Head of caudate nucleus (tissue), 42 donors: ENCODE data around the gene RAB3D.
"Not testable (repeated sequence)": the region's sequence is repeated elsewhere in the genome, so short reads cannot be mapped to it uniquely, and the experiment has no call there.

Experiments used
- DNase-seq, 42 donors: peaks; one replicate each; pipeline versions ENCODE4 v3.0.0 to v3.0.0-alpha.2; 2020 to 2021; ENCODE audit warnings: mixed read lengths in 7 of 42
- intact Hi-C: fragments of 100-400 bp; cut with DNase I; formaldehyde crosslinking; loops from one replicate; pipeline ENCODE4 v1.15.0; 2022

RAB3D gene, protein sequence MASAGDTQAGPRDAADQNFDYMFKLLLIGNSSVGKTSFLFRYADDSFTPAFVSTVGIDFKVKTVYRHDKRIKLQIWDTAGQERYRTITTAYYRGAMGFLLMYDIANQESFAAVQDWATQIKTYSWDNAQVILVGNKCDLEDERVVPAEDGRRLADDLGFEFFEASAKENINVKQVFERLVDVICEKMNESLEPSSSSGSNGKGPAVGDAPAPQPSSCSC

GRCh38 chr19:11339254-11340098 lies at the start of gene RAB3D:
TSS of gene RAB3D (minus strand) at chr19:11339657. CDS start at chr19:11337399, 2,258 bp downstream.
- intact Hi-C loops = loop anchor here (10.0 kb wide), 1 partner anchor 45 kb away; the partner anchor contains the start of gene TSPAN16
- peak; percentile 75 to 96 (median 92) for DNase-seq

DNA sequence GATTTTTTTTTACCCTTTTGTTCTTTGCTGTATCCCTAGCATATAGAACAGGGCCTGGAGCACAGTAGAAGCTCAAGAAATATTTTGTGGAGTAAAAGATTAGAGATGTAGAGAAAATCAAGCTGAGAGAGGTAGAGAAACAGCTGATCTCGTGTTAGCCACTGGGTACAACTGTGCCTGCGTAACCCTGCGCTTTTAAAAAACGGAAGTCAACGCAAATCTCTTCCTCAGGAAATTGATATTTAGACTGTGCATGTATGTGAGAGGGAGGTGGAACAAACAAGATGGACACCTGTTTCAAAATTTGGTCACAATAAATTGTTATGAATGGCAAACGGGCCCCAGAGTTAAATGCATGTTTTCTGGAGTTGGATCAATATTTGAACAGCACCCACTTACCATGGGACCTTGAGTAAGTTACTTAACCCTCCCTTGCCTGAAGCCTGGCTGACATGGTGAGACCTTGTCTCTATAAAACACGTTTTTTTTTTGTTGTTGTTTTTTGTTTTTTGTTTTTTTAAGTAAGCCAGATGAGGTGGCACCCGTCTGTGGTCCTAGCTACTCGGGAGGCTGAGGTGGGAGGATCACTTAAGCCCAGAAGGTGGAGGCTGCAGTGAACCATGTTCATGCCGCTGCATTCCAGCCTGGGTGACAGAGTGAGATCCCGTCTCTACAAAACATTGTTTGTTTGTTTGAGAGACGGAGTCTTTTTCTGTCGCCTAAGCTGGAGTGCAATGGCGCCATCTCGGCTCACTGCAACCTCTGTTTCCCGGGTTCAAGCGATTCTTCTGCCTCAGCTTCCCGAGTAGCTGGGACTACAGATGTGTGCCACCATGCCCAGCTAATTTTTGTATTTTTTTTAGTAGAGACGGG lies 47.9 kb upstream of the RAB3D start:
- intact Hi-C loops = no loop called here
- DNase-seq = no peak

- DNase-seq = no peak
- intact Hi-C loops = no loop called here
Measured at GRCh38 chr19:11384778-11385129, 45.3 kb upstream of the RAB3D start.

GRCh38 chr19:11383706-11384048 lies 44.2 kb upstream of the RAB3D start:
- DNase-seq = no peak
- intact Hi-C loops = no loop called here

DNA sequence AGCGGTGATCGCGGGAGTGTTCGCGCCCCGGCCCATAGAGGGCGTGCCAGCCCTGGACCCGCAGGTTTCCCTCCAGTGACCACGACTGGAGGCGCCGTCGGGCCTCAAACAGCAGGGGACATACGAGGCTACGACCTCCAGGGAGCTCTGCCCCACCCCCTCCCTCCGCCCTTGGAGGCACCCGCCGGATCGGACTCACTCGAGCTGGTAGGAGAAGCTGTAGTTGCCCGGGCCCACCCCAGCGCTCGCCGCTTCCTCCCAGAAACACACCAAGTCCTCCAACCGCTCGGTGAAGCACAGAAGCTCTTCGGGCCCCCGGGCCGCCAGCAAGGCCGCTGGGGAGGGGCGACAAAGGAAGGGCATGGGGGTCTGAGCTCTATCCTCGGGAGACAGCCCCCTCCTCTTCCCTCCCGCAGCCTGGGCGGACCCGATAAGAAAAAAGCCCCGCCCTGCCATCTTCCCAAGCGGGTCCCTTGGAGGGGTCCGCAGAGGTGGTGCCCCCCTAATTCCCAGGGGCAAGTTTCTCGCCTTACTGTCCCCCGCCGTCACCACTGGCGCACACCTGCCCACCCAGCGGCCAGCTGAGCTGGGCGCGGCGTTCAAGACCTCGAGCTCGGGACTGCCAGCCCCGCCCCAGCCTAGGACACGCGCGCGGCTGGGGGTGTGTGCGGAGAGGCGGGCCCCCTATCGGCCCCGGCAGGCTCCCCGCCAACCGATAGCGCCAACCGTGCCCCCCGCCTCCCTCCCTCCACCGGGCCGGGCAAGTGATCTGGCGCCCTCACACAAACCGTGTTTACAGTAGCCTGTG lies 43.6 kb upstream of the RAB3D start:
- intact Hi-C loops = no loop called here

GRCh38 chr19:11380653-11381537 lies 41.4 kb upstream of the RAB3D start:
- peak; percentile 91 to 98 (median 96) for DNase-seq
- intact Hi-C loops = no loop called here

More for the DNA sequence above, 43.6 kb upstream of the RAB3D start:
- DNase-seq = peak in 13 of 42 donors; percentile 16 to 59 (median 35)

GRCh38 chr19:11379857-11380350 lies 40.4 kb upstream of the RAB3D start:
- DNase-seq = no peak
- intact Hi-C loops = loop anchor here (5.0 kb wide), 1 partner anchor 57 kb away; the partner anchor contains the start of genes ODAD3 and PRKCSH

DNA sequence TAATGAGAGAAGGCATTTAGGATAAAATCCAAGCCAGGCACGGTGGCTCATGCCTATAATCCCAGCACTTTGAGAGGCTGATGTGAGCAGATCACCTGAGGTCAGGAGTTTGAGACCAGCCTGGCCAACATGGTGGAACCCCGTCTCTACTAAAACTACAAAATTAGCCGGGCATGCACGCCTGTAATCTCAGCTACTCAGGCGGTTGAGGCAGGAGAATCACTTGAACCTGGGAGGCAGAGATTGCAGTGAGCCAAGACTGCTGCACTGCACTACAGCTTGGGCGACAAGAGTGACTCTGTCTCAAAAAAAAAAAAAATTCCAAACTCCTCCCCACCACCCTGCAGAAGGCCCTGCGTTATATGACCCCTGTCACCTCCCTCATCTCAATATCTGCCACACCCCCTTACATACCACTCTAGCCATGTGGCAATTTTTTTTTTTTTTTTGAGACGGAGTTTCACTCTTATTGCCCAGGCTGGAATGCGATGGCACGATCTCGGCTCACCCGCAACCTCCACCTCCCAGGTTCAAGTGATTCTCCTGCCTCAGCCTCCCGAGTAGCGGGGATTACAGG lies 39.9 kb upstream of the RAB3D start:
- not testable (repeated sequence) for DNase-seq
- intact Hi-C loops = loop anchor here (5.0 kb wide), 1 partner anchor 58 kb away; the partner anchor contains the start of genes ODAD3 and PRKCSH

DNA sequence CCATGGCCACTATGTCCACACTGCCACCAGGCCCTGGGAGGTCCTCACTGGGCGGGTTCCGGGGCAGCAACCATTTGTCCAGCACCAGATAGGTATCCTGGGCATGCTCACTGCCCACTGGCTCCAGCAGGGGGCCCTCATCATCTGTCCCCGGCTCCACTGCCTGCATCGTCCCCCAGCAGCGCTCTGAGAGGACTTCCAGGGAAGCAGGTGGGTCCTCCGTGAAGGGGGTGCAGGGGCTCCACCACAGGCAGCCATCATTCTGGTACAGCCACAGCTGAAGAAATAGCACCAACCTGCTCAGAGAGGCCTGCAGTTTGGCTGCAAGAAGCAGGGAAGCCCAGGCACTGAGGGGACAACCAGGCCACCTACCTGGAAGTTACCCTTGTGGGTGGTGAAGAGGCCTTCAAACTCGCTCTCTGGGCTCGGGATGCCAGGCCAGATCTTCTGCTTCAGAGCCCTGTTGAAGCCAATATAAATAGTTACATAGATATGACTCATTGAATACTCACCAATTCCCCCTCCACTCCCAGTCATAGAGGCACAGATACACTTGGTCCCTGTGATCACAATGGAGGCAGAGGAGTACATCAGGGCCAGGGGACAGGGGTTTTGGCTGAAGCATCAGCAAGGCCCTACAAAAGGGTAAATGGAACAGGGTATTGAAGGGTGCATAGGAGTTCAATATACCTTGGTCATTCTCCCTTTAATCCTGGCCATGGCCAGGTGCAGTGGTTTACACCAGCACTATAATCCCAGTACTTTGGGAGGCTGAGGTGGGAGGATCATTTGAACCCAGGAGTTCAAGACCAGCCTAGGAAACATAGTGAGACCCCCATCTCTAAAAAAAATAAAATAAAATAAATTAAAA lies 39.1 kb upstream of the RAB3D start:
- intact Hi-C loops = loop anchor here (5.0 kb wide), 1 partner anchor 59 kb away; the partner anchor contains the start of genes ODAD3 and PRKCSH

DNA sequence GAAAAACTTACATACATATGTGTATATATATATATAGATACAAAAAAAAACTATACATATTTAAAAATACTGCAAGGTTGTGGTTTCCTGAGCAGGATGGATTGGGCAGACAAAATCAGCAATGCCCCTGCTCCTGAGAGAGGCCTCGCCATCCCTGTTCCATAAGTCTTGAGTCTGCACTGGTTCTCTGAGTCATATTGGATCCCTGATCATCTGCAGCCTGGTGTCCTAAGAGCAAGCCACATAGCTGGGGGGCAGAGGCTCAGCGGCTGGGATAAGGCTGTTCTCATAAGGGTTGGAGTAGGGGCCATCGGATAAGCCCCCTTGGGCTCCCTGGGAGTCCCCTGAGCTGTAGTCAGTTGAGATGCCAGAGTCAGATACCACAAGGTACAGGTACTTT lies 38.3 kb upstream of the RAB3D start:
- intact Hi-C loops = loop anchor here (5.0 kb wide), 1 partner anchor 60 kb away; the partner anchor contains the start of genes ODAD3 and PRKCSH
- DNase-seq = no peak

More for the DNA sequence above, 39.1 kb upstream of the RAB3D start:
- DNase-seq = peak in 36 of 42 donors; percentile 20 to 81 (median 50)

GRCh38 chr19:11377237-11377636 lies 37.8 kb upstream of the RAB3D start:
- peak in 26 of 42 donors; percentile 22 to 75 (median 48) for DNase-seq
- intact Hi-C loops = loop anchor here (5.0 kb wide), 1 partner anchor 60 kb away; the partner anchor contains the start of genes ODAD3 and PRKCSH

DNA sequence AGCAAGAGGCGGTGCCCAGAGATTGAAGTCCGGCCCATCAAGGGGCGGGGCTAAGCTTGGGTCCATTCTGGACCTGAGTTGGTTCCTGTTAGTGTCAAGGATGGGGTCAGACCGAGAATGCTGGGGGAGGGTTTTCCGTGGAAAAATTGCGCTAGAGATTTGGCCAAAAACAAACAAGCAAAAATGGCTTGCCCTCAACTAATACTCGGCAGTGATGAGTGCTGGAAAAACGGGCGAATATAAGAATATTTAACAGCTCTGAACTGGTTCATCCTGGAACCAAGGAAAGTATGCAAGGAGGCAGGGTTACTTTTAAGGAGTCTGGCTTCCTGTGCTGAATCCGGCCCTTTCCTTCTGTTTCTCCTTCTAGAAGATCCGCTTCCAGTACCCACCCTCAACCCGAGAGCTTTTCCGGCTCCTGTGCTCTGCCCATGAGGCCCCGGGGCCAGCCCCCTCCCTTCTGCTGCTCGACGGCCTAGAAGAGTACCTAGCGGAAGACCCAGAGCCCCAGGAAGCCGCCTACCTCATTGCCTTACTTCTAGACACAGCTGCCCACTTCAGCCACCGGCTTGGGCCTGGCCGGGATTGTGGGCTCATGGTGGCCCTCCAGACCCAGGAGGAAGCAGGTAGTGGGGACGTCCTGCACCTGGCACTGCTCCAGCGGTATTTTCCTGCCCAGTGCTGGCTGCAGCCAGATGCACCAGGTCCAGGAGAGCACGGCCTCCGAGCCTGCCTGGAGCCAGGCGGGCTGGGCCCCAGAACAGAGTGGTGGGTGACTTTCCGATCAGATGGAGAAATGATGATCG lies 35.9 kb upstream of the RAB3D start:
- DNase-seq = peak in 25 of 42 donors; percentile 13 to 53 (median 34)
- intact Hi-C loops = loop anchor here (2.0 to 5.0 kb wide), 2 partner anchors 31 to 62 kb away; partner anchors contain the start of genes ODAD3 and PRKCSH

GRCh38 chr19:11374433-11375142 lies 35.1 kb upstream of the RAB3D start, which contains the start of gene SWSAP1:
TSS of gene SWSAP1 (plus strand) at chr19:11374666. CDS start at chr19:11374681, 15 bp downstream.
- peak; percentile 95 to 100 (median 99) for DNase-seq
- intact Hi-C loops = loop anchor here (2.0 to 5.0 kb wide), 3 partner anchors 30 to 108 kb away; partner anchors contain the start of genes ELAVL3, ODAD3 and PRKCSH
